Mucosa of descending colon (tissue), 3 donors: ENCODE measurements around the gene ATP6V1G2. TPM values are rescaled to one million over a fixed set of nuclear protein-coding genes. Genes with fewer than 3 reads are reported as not detected.
A peak's percentile ranks its signal among the peaks of the same experiment; 100 is the strongest.

ENCODE experiments used
- ATAC-seq: fragments of 200-7000 bp; cut with Tn5 transposase; one replicate; pipeline ENCODE4 v1.9.1; 2020; ENCODE audit warnings: mild to moderate bottlenecking, moderate library complexity
- DNase-seq, 3 donors: peaks; one replicate each; pipeline ENCODE4 v3.0.0-alpha.2; 2020
- H3K36me3 ChIP-seq: fragments of 200-600 bp; one replicate; pipeline ENCODE4 v1.8.0; 2021; ENCODE audit warnings: low read depth, mild to moderate bottlenecking
- H3K4me1 ChIP-seq: fragments of 200-600 bp; one replicate; pipeline ENCODE4 v1.8.0; 2021; ENCODE audit warnings: low read depth, mild to moderate bottlenecking
- H3K4me3 ChIP-seq: fragments of 200-600 bp; one replicate; pipeline ENCODE4 v1.8.0; 2021; ENCODE audit warnings: mild to moderate bottlenecking
- H3K9me3 ChIP-seq: fragments of 200-600 bp; one replicate; pipeline ENCODE4 v1.8.0; 2021; ENCODE audit warnings: mild to moderate bottlenecking
- CTCF ChIP-seq: fragments of 200-600 bp; IDR thresholded peaks from one replicate; pipeline ENCODE4 v1.8.0; 2022; ENCODE audit warnings: antibody characterized with exemption, mild to moderate bottlenecking
- intact Hi-C, 2 donors: fragments of 100-400 bp; cut with DNase I in 1 of 2; cut with micrococcal nuclease in 1 of 2; formaldehyde crosslinking; loops; one replicate each; pipeline versions ENCODE4 v1.11.0 to v1.11.1; 2022; cut with DNase I, micrococcal nuclease
- total RNA-seq, 3 donors: library from RNA; stranded (reverse); fragmentation: NEBNext Ultra II Directional in 2 of 3; extraction: Animal tissue kit (Norgen Biotek cat#: 25700) in 2 of 3; gene quantifications; one replicate each; pipeline versions ENCODE4 v1.2.1 to v1.2.4, GENCODE V29; 2021 to 2023
- donor health status: DM: no; HTN: no; CAD: no; lungs with moderate emphysema.
- donor health status: DM: no; HTN: no; CAD: no.
- donor health status: DM: no; HTN: yes; CAD: no.

The ATP6V1G2 gene
- total RNA-seq, 3 donors from 2014 or later: 0.55 to 4.5 (median 1.2) TPM

- no peak for TF ChIP-seq CTCF
- DNase-seq (no peak), ATAC-seq (no peak)
- intact Hi-C loops: no loop called here
- H3K36me3 ChIP-seq: no peaks in the 10 kb centered on the region
- no peak overlapping the region for H3K4me3 ChIP-seq
- peaks cover 5% of the 10 kb centered on the region for H3K4me1 ChIP-seq
- H3K9me3 ChIP-seq: no peaks in the 10 kb centered on the region
Observed at GRCh38 chr6:31577579-31577966, 31.2 kb upstream of the ATP6V1G2 start.

GRCh38 chr6:31576897-31577578 is 30.6 kb upstream of the ATP6V1G2 start:
- Histone ChIP-seq H3K36me3 (no peaks in the 10 kb centered on the region), H3K4me3 (no peak overlapping the region), H3K9me3 (no peaks in the 10 kb centered on the region), H3K4me1 (peaks cover 5% of the 10 kb centered on the region)
- no peak for TF ChIP-seq CTCF
- ATAC-seq (peak; percentile 25), DNase-seq (peak in 2 of 3 donors; percentile 43 to 76)
- intact Hi-C loops: no loop called here

- ATAC-seq: no peak
- intact Hi-C loops: no loop called here
- TF ChIP-seq CTCF: no peak
- Histone ChIP-seq H3K4me1 (peaks cover 5% of the 10 kb centered on the region), H3K36me3 (no peaks in the 10 kb centered on the region), H3K4me3 (peak overlapping the region; percentile 6), H3K9me3 (no peaks in the 10 kb centered on the region)
- DNase-seq: no peak
Observed at GRCh38 chr6:31575952-31576685, 29.7 kb upstream of the ATP6V1G2 start.

GRCh38 chr6:31575335-31575901 is 29.0 kb upstream of the ATP6V1G2 start, which contains the start of gene TNF:
TSS of gene TNF (plus strand) at chr6:31575565. CDS start at chr6:31575742, 177 bp downstream.
- Histone ChIP-seq H3K4me3 (peak within 1 kb of the TSS; percentile 6), H3K4me1 (peaks cover under 1% of the 10 kb centered on the region), H3K9me3 (no peaks in the 10 kb centered on the region), H3K36me3 (no peaks in the 10 kb centered on the region)
- DNase-seq (peak; percentile 55 to 75 (median 58)), ATAC-seq (peak; percentile 54)
- no peak for TF ChIP-seq CTCF
- intact Hi-C loops: no loop called here

GRCh38 chr6:31574106-31575061 is 28.0 kb upstream of the ATP6V1G2 start:
- intact Hi-C loops: no loop called here
- DNase-seq: no peak
- no peak for ATAC-seq
- no peaks in the 10 kb centered on the region for H3K4me1 ChIP-seq
- H3K9me3 ChIP-seq: no peaks in the 10 kb centered on the region
- H3K36me3 ChIP-seq: no peaks in the 10 kb centered on the region
- TF ChIP-seq CTCF: no peak
- no peak overlapping the region for H3K4me3 ChIP-seq
